H9 (cell line): Measurements from ENCODE around the gene TBX21. TPM values are rescaled to one million over a fixed set of nuclear protein-coding genes. Genes with fewer than 3 reads are reported as not detected.

ENCODE experiments used
- DNase-seq: peaks from one replicate; pipeline ENCODE4 v3.0.0-alpha.2; 2017
- H2AFZ ChIP-seq: one replicate; pipeline ENCODE4 v1.6.1; 2013; ENCODE audit warnings: mild to moderate bottlenecking, low read length, control low read depth, moderate library complexity
- H2AK5ac ChIP-seq: 2 replicates; pipeline ENCODE4 v1.6.1; 2013; ENCODE audit warnings: low read length, control low read depth, mixed read lengths; ENCODE audit not compliant: insufficient read length
- H2BK120ac ChIP-seq: one replicate; pipeline ENCODE4 v1.6.1; 2013; ENCODE audit warnings: low read depth, mild to moderate bottlenecking, low read length, control low read depth, inconsistent platforms; ENCODE audit not compliant: poor library complexity, severe bottlenecking
- H2BK12ac ChIP-seq: 2 replicates; pipeline ENCODE4 v1.6.1; 2013; ENCODE audit warnings: low read length, control low read depth, mixed read lengths, low read depth; ENCODE audit not compliant: insufficient read length
- H2BK15ac ChIP-seq: 2 replicates; pipeline ENCODE4 v1.6.1; 2013; ENCODE audit warnings: low read depth, low read length, control low read depth
- H2BK20ac ChIP-seq: one replicate; pipeline ENCODE4 v1.6.1; 2013; ENCODE audit warnings: low read depth, mild to moderate bottlenecking, low read length, control low read depth, inconsistent platforms; ENCODE audit not compliant: poor library complexity, severe bottlenecking
- H2BK5ac ChIP-seq: 2 replicates; pipeline ENCODE4 v1.6.1; 2013; ENCODE audit warnings: low read length, control low read depth, mixed read lengths; ENCODE audit not compliant: insufficient read length
- H3K14ac ChIP-seq: 2 replicates; pipeline ENCODE4 v1.6.1; 2013; ENCODE audit warnings: low read length, control low read depth; ENCODE audit not compliant: insufficient read depth
- H3K18ac ChIP-seq: 2 replicates; pipeline ENCODE4 v1.6.1; 2013; ENCODE audit warnings: low read depth, mild to moderate bottlenecking, mixed read lengths, low read length, control low read depth; ENCODE audit not compliant: insufficient read length
- H3K23ac ChIP-seq: 2 replicates; pipeline ENCODE4 v1.6.1; 2013; ENCODE audit warnings: low read length, control low read depth, mixed read lengths, low read depth; ENCODE audit not compliant: insufficient read length
- H3K23me2 ChIP-seq: 2 replicates; pipeline ENCODE4 v1.6.1; 2013; ENCODE audit warnings: low read depth, mild to moderate bottlenecking, mixed read lengths, low read length, control low read depth; ENCODE audit not compliant: insufficient read length, poor library complexity, severe bottlenecking
- H3K27ac ChIP-seq: 2 replicates; pipeline ENCODE4 v1.5.1; 2013; ENCODE audit warnings: low read length, control low read depth, mixed read lengths, low read depth; ENCODE audit not compliant: insufficient read length
- H3K27me3 ChIP-seq: 2 replicates; pipeline ENCODE4 v1.6.1; 2013; ENCODE audit warnings: low read length, control low read depth, inconsistent platforms; ENCODE audit not compliant: insufficient read depth
- H3K4ac ChIP-seq: 2 replicates; pipeline ENCODE4 v1.6.1; 2013; ENCODE audit warnings: low read depth, mild to moderate bottlenecking, control low read depth, inconsistent platforms, low read length, moderate library complexity
- H3K4me1 ChIP-seq: 2 replicates; pipeline ENCODE4 v1.6.1; 2013; ENCODE audit warnings: low read length, control low read depth, inconsistent platforms; ENCODE audit not compliant: insufficient read depth
- H3K4me2 ChIP-seq: 2 replicates; pipeline ENCODE4 v1.6.1; 2013; ENCODE audit warnings: low read length, control low read depth, mixed read lengths; ENCODE audit not compliant: insufficient read length, insufficient read depth
- H3K56ac ChIP-seq: 2 replicates; pipeline ENCODE4 v1.6.1; 2013; ENCODE audit warnings: low read depth, mild to moderate bottlenecking, mixed read lengths, low read length, control low read depth; ENCODE audit not compliant: insufficient read length
- H3K79me1 ChIP-seq: 2 replicates; pipeline ENCODE4 v1.6.1; 2013; ENCODE audit warnings: low read depth, mild to moderate bottlenecking, moderate library complexity, low read length, control low read depth, inconsistent platforms; ENCODE audit not compliant: insufficient read depth, poor library complexity, severe bottlenecking
- H3K79me2 ChIP-seq: 2 replicates; pipeline ENCODE4 v1.6.1; 2013; ENCODE audit warnings: low read length, control low read depth, inconsistent platforms; ENCODE audit not compliant: insufficient read depth
- H3K9ac ChIP-seq: 2 replicates; pipeline ENCODE4 v1.6.1; 2013; ENCODE audit warnings: low read length, control low read depth, mixed read lengths; ENCODE audit not compliant: insufficient read length; ENCODE audit errors: extremely low read depth
- H3K9me3 ChIP-seq: one replicate; pipeline ENCODE4 v1.6.1; 2013; ENCODE audit warnings: low read depth, low read length, inconsistent platforms; ENCODE audit not compliant: control insufficient read depth
- H3T11ph ChIP-seq: one replicate; pipeline ENCODE4 v1.6.1; 2013; ENCODE audit warnings: mild to moderate bottlenecking, low read length, control low read depth, inconsistent platforms
- H4K20me1 ChIP-seq: one replicate; pipeline ENCODE4 v1.6.1; 2013; ENCODE audit not compliant: control insufficient read depth, insufficient read length, insufficient read depth
- H4K5ac ChIP-seq: 2 replicates; pipeline ENCODE4 v1.6.1; 2013; ENCODE audit warnings: low read depth, mild to moderate bottlenecking, mixed read lengths, low read length, control low read depth; ENCODE audit not compliant: insufficient read length
- H4K8ac ChIP-seq: replicated peaks from 2 replicates; pipeline ENCODE4 v1.6.1; 2013; ENCODE audit warnings: low read length, control low read depth, mixed read lengths, low read depth; ENCODE audit not compliant: insufficient read length
- H4K91ac ChIP-seq: 2 replicates; pipeline ENCODE4 v1.6.1; 2013; ENCODE audit warnings: low read depth, mild to moderate bottlenecking, moderate library complexity, mixed read lengths, low read length, control low read depth; ENCODE audit not compliant: insufficient read length
- H3K27ac Mint-ChIP-seq, 3 experiments: 2 replicates in 2 of 3; 3 replicates in 1 of 3; pipeline ENCODE4 v1.8.0; 2020 to 2021; ENCODE audit warnings: mixed read lengths in 3 of 3, mild to moderate bottlenecking in 1 of 3, moderate library complexity in 1 of 3
- H3K27me3 Mint-ChIP-seq: 2 replicates; pipeline ENCODE4 v1.8.0; 2021; ENCODE audit warnings: low read depth, mild to moderate bottlenecking, moderate library complexity, mixed read lengths
- H3K36me3 Mint-ChIP-seq, 3 experiments: 2 replicates in 2 of 3; 3 replicates in 1 of 3; pipeline ENCODE4 v1.8.0; 2020 to 2021; ENCODE audit warnings: low read depth in 3 of 3, mixed read lengths in 3 of 3; ENCODE audit not compliant: insufficient read depth in 1 of 3
- H3K4me1 Mint-ChIP-seq, 2 experiments: 2 replicates each; pipeline ENCODE4 v1.8.0; 2020; ENCODE audit warnings: mixed read lengths in 2 of 2
- H3K4me3 Mint-ChIP-seq, 2 experiments: 2 replicates in 1 of 2; 3 replicates in 1 of 2; pipeline ENCODE4 v1.8.0; 2020 to 2021; ENCODE audit warnings: mild to moderate bottlenecking in 2 of 2, mixed read lengths in 2 of 2, moderate library complexity in 1 of 2
- H3K9me3 Mint-ChIP-seq, 2 experiments: 2 replicates in 1 of 2; 3 replicates in 1 of 2; pipeline ENCODE4 v1.8.0; 2020; ENCODE audit warnings: mild to moderate bottlenecking in 2 of 2, mixed read lengths in 2 of 2, moderate library complexity in 1 of 2
- WGBS: extraction: QIAGEN DNeasy Blood & Tissue Kit; methylation state at CpG from one replicate; pipeline ENCODE4 v1.1.7; 2013; ENCODE audit warnings: missing lambda C conversion rate, low lambda C conversion rate, mixed read lengths; ENCODE audit not compliant: insufficient read length; ENCODE audit errors: extremely low coverage; 5-methylcytosine and 5-hydroxymethylcytosine counted together
- total RNA-seq: library from RNA; stranded (reverse); gene quantifications from 2 replicates; pipeline ENCODE4 v1.2.1, GENCODE V29; 2021
- TF ChIP-seq, protein P1 (sequence below): fragments of 200-600 bp; sonication (generic); conservative IDR thresholded peaks from 3 replicates; pipeline ENCODE4 v1.8.0; 2021; ENCODE audit warnings: antibody characterized with exemption, mild to moderate bottlenecking

TBX21 gene
- total RNA-seq, 1 experiment from 2014 or later = not detected

DNA sequence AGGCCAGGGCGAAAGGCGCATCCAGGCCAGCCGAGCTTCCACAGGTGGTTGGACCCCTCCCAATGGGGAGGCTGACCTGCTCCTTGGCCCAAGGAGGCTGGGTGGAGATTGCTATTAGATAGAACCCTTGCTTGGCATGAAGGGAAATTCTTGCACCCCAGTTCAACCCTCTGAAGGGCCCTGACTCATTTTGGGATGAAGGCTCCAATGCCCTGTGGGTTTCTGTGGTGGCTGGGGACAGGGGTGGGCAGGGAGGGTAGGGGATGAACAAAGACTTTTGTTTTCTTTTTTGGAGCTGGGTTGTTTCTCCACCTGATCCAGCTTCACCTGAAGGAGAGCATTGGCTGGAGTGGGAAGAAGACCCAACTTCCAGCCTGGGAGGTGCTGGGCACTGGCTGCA lies 16.7 kb upstream of the TBX21 start:
- Histone ChIP-seq H4K91ac (no peak overlapping the region), H3K18ac (no peak overlapping the region), H3K9ac (no peak overlapping the region), H4K5ac (no peak overlapping the region), H3K27me3 (peaks cover 2% of the 10 kb centered on the region; the same call in 1 of the 2 replicates), H3K79me2 (no peaks in the 10 kb centered on the region), H2BK5ac (no peak overlapping the region), H4K8ac (no peak overlapping the region), H3K27ac (no peak overlapping the region), H3K4ac (no peak overlapping the region), H4K20me1 (no peaks in the 10 kb centered on the region), H3K23me2 (peaks cover 3% of the 10 kb centered on the region), H3K9me3 (no peaks in the 10 kb centered on the region), H2BK20ac (no peak overlapping the region), H3T11ph (no peak overlapping the region), H3K79me1 (no peaks in the 10 kb centered on the region), H3K23ac (no peak overlapping the region), H3K56ac (no peak overlapping the region), H2BK12ac (no peak overlapping the region), H2BK15ac (no peak overlapping the region), H2BK120ac (no peak overlapping the region), H3K4me1 (no peaks in the 10 kb centered on the region), H3K14ac (no peak overlapping the region; the same call in 1 of the 2 replicates), H3K4me2 (no peak overlapping the region), H2AK5ac (no peak overlapping the region), H2AFZ (no peak overlapping the region)
- DNase-seq = no peak
- H3K36me3 Mint-ChIP-seq = peaks cover 0 to 4% (median 2%) of the 10 kb centered on the region in 3 experiments; a peak in 1 of 7 replicates
- H3K9me3 Mint-ChIP-seq = no peaks in the 10 kb centered on the region
- H3K27me3 Mint-ChIP-seq = peaks cover 66% of the 10 kb centered on the region
- TF ChIP-seq, protein P1, sequence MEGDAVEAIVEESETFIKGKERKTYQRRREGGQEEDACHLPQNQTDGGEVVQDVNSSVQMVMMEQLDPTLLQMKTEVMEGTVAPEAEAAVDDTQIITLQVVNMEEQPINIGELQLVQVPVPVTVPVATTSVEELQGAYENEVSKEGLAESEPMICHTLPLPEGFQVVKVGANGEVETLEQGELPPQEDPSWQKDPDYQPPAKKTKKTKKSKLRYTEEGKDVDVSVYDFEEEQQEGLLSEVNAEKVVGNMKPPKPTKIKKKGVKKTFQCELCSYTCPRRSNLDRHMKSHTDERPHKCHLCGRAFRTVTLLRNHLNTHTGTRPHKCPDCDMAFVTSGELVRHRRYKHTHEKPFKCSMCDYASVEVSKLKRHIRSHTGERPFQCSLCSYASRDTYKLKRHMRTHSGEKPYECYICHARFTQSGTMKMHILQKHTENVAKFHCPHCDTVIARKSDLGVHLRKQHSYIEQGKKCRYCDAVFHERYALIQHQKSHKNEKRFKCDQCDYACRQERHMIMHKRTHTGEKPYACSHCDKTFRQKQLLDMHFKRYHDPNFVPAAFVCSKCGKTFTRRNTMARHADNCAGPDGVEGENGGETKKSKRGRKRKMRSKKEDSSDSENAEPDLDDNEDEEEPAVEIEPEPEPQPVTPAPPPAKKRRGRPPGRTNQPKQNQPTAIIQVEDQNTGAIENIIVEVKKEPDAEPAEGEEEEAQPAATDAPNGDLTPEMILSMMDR = no peak
- H3K4me1 Mint-ChIP-seq = peaks cover 26 to 38% of the 10 kb centered on the region in 2 experiments
- WGBS = no CpG with 5 or more reads among the region's 3 CpGs
- no peak overlapping the region for H3K27ac Mint-ChIP-seq
- peak overlapping the region in 1 of 2 experiments; percentile 0; a peak in 1 of 5 replicates for H3K4me3 Mint-ChIP-seq
